HCT116 (cell line): ENCODE results near the gene TSC22D4. TPM values are rescaled to one million over a fixed set of nuclear protein-coding genes. Genes with fewer than 3 reads are reported as not detected.

Experiments
- ATAC-seq: fragments of 200-7000 bp; cut with Tn5 transposase; 2 replicates; pipeline ENCODE4 v1.9.1; 2020; ENCODE audit warnings: mild to moderate bottlenecking, moderate library complexity
- BruUV-seq: library from RNA; stranded (reverse); fragments of 400-500 nt; replicated peaks from 2 replicates; lab custom pipeline; 2021; lab: Mats Ljungman, UMichigan
- CTCF ChIA-PET: fragments of 300-600 bp; sonication (Branson Sonifier 250); formaldehyde crosslinking; loops from one replicate; lab custom pipeline; 2021; ENCODE audit warnings: antibody characterized with exemption; lab: Charles Lee
- POLR2A ChIA-PET: fragments of 300-600, 350-600 bp; sonication (Branson Sonifier 250); formaldehyde crosslinking; loops from one replicate; lab custom pipeline; 2021; ENCODE audit warnings: antibody characterized with exemption; lab: Charles Lee
- RAD21 ChIA-PET, 2 experiments: fragments of 300-600 bp; sonication (Branson Sonifier 250); formaldehyde crosslinking; loops; one replicate each; lab custom pipeline; 2023; ENCODE audit warnings: low total read pairs in 2 of 2; ENCODE audit not compliant: uncharacterized antibody in 2 of 2, unreplicated experiment in 2 of 2, low non-redundant PET in 1 of 2; lab: Charles Lee
- DNase-seq: peaks from one replicate; pipeline ENCODE4 v3.0.0-alpha.2; 2010; ENCODE audit warnings: low read depth, low spot score
- H2AFZ ChIP-seq: fragments of 200-600 bp; shearing (Covaris generic), sonication (generic); 2 replicates; pipeline ENCODE4 v1.6.1; 2017; ENCODE audit warnings: low read depth, mixed run types, mixed read lengths, antibody characterized with exemption, low read length; ENCODE audit not compliant: poor library complexity, severe bottlenecking
- H3K27ac ChIP-seq: 2 replicates; pipeline ENCODE4 v1.5.1; 2012; ENCODE audit warnings: low read depth, low read length
- H3K27me3 ChIP-seq: fragments of 200-600 bp; sonication (generic); 2 replicates; pipeline ENCODE4 v1.6.1; 2016; ENCODE audit warnings: mixed run types, low read length, mixed read lengths; ENCODE audit not compliant: insufficient read depth
- H3K36me3 ChIP-seq, 2 experiments: fragments of 200-500 bp in 1 of 2; fragments of 200-600 bp in 1 of 2; sonication (Bioruptor generic) in 1 of 2; sonication (generic) in 1 of 2; 2 replicates each; pipeline versions ENCODE4 v1.5.1 to v1.6.1; 2014 to 2016; ENCODE audit warnings: low read length in 2 of 2, inconsistent platforms in 1 of 2, mixed read lengths in 1 of 2, mixed run types in 1 of 2; ENCODE audit not compliant: insufficient read depth in 2 of 2, control insufficient read depth in 1 of 2
- H3K4me1 ChIP-seq, 2 experiments: fragments of 200-600 bp in 1 of 2; sonication (generic) in 1 of 2; 2 replicates each; pipeline versions ENCODE4 v1.5.1 to v1.6.1; 2012 to 2017; ENCODE audit warnings: low read length in 2 of 2, inconsistent platforms in 1 of 2, mild to moderate bottlenecking in 1 of 2, mixed read lengths in 1 of 2, mixed run types in 1 of 2, moderate library complexity in 1 of 2; ENCODE audit not compliant: insufficient read depth in 2 of 2, control insufficient read depth in 1 of 2
- H3K4me2 ChIP-seq: fragments of 200-600 bp; sonication (generic); 2 replicates; pipeline ENCODE4 v1.6.1; 2017; ENCODE audit warnings: mixed run types, low read length, mixed read lengths
- H3K4me3 ChIP-seq, 2 experiments: fragments of 200-600 bp in 1 of 2; sonication (generic) in 1 of 2; replicated peaks in 1 of 2; 2 replicates each; pipeline ENCODE4 v1.5.1; 2011 to 2016; ENCODE audit warnings: low read length in 2 of 2, control low read depth in 1 of 2, low read depth in 1 of 2, mild to moderate bottlenecking in 1 of 2, mixed read lengths in 1 of 2, mixed run types in 1 of 2
- H3K79me2 ChIP-seq: fragments of 200-600 bp; sonication (generic); 2 replicates; pipeline ENCODE4 v1.6.1; 2017; ENCODE audit warnings: mild to moderate bottlenecking, mixed run types, low read length, moderate library complexity, mixed read lengths; ENCODE audit not compliant: insufficient read depth
- H3K9ac ChIP-seq: fragments of 200-600 bp; sonication (generic); 2 replicates; pipeline ENCODE4 v1.6.1; 2016; ENCODE audit warnings: low read length, mixed read lengths
- H3K9me2 ChIP-seq: fragments of 200-600 bp; sonication (generic), shearing (Covaris generic); 2 replicates; pipeline ENCODE4 v1.6.1; 2017; ENCODE audit warnings: mixed run types, mild to moderate bottlenecking, moderate library complexity; ENCODE audit not compliant: insufficient read depth
- H3K9me3 ChIP-seq, 2 experiments: fragments of 200-500 bp in 1 of 2; fragments of 200-600 bp in 1 of 2; sonication (Bioruptor generic) in 1 of 2; sonication (generic) in 1 of 2; 2 replicates each; pipeline ENCODE4 v1.6.1; 2014 to 2017; ENCODE audit warnings: low read length in 2 of 2, mixed read lengths in 2 of 2, inconsistent platforms in 1 of 2, low read depth in 1 of 2, mild to moderate bottlenecking in 1 of 2, mixed run types in 1 of 2, moderate library complexity in 1 of 2; ENCODE audit not compliant: control insufficient read depth in 1 of 2, insufficient read depth in 1 of 2
- H4K20me1 ChIP-seq: fragments of 200-600 bp; sonication (generic), shearing (Covaris generic); 2 replicates; pipeline ENCODE4 v1.6.1; 2017; ENCODE audit warnings: mixed run types, mild to moderate bottlenecking, moderate library complexity; ENCODE audit not compliant: insufficient read depth
- ATF3 ChIP-seq: IDR thresholded peaks from 2 replicates; pipeline ENCODE4 v1.6.1; 2012
- CBX3 ChIP-seq: IDR thresholded peaks from 2 replicates; pipeline ENCODE4 v1.6.1; 2012; ENCODE audit warnings: low read depth
- CEBPB ChIP-seq: IDR thresholded peaks from 2 replicates; pipeline ENCODE4 v1.6.1; 2012; ENCODE audit warnings: low read depth
- CTCF ChIP-seq, 3 experiments: fragments of 200-600 bp in 1 of 3; sonication (generic) in 1 of 3; IDR thresholded peaks in 2 of 3; conservative IDR thresholded peaks in 1 of 3; 2 replicates each; pipeline ENCODE4 v1.5.1; 2012 to 2017; ENCODE audit warnings: low read depth in 2 of 3, low read length in 2 of 3, antibody characterized with exemption in 1 of 3, borderline replicate concordance in 1 of 3, control low read depth in 1 of 3, mild to moderate bottlenecking in 1 of 3, mixed read lengths in 1 of 3, mixed run types in 1 of 3, moderate library complexity in 1 of 3; ENCODE audit not compliant: insufficient read depth in 1 of 3
- EGR1 ChIP-seq: IDR thresholded peaks from 2 replicates; pipeline ENCODE4 v1.6.1; 2012; ENCODE audit warnings: low read depth
- ELF1 ChIP-seq: IDR thresholded peaks from 2 replicates; pipeline ENCODE4 v1.6.1; 2012; ENCODE audit warnings: low read depth, borderline replicate concordance
- EZH2phosphoT487 ChIP-seq: fragments of 200-600 bp; IDR thresholded peaks from 2 replicates; pipeline ENCODE4 v1.6.1; 2018; ENCODE audit warnings: antibody characterized with exemption, borderline replicate concordance
- FOSL1 ChIP-seq: IDR thresholded peaks from 2 replicates; pipeline ENCODE4 v1.6.1; 2012; ENCODE audit warnings: low read depth
- POLR2A ChIP-seq: IDR thresholded peaks from 2 replicates; pipeline ENCODE4 v1.7.0; 2011; ENCODE audit warnings: borderline replicate concordance; ENCODE audit not compliant: insufficient read depth, insufficient read length; ENCODE audit errors: extremely low read depth
- REST ChIP-seq: IDR thresholded peaks from 2 replicates; pipeline ENCODE4 v1.6.1; 2012; ENCODE audit warnings: low read depth
- SIN3A ChIP-seq: IDR thresholded peaks from 2 replicates; pipeline ENCODE4 v1.6.1; 2012; ENCODE audit warnings: low read depth
- SP1 ChIP-seq: IDR thresholded peaks from 2 replicates; pipeline ENCODE4 v1.6.1; 2012; ENCODE audit warnings: low read depth
- SRF ChIP-seq: IDR thresholded peaks from 2 replicates; pipeline ENCODE4 v1.6.1; 2012; ENCODE audit warnings: low read depth
- TCF7L2 ChIP-seq: IDR thresholded peaks from 2 replicates; pipeline ENCODE4 v1.7.0; 2011; ENCODE audit warnings: borderline replicate concordance, inconsistent platforms; ENCODE audit not compliant: insufficient read depth, insufficient read length; ENCODE audit errors: extremely low read depth
- ZFX ChIP-seq: fragments of 450-650 bp; IDR thresholded peaks from 2 replicates; pipeline ENCODE4 v1.6.1; 2017
- intact Hi-C: fragments of 100-400 bp; cut with micrococcal nuclease; formaldehyde crosslinking; loops from 2 replicates; pipeline ENCODE4 v1.10.0; 2022
- total RNA-seq: library from RNA; stranded (reverse); gene quantifications from one replicate; pipeline ENCODE4 v1.2.1, GENCODE V29; 2021; ENCODE audit not compliant: unreplicated experiment
- TF ChIP-seq, protein P1 (sequence below): IDR thresholded peaks from 2 replicates; pipeline ENCODE4 v1.6.1; 2011; ENCODE audit warnings: mild to moderate bottlenecking, low read length, moderate library complexity; ENCODE audit not compliant: insufficient replicate concordance; ENCODE audit errors: extremely low read depth

The TSC22D4 gene
- total RNA-seq, 1 experiment from 2014 or later = 36.9 TPM

DNA sequence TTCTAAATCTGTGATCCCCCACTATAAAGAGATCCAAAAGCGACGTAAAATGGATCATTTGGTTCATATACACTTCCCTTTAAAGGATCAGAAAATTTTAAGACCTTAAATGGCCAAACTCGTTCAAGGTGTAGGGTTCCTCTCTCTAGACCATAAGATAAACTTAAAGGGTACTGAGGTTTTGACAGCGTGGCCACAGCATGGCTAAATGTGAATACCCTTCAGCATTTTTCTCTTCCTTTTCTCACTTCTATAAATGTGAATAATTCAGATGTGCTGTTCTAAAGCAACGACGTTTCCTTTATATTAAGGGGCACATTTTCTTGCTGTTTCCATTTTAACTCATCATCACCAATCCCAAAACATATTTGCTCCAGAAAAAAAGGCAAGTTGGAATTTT is 55.7 kb downstream of the TSC22D4 start:
- Histone ChIP-seq H2AFZ (no peak overlapping the region), H3K79me2 (no peaks in the 10 kb centered on the region), H3K9ac (no peak overlapping the region), H3K9me3 (no peaks in the 10 kb centered on the region), H3K4me3 (no peak overlapping the region), H3K9me2 (no peaks in the 10 kb centered on the region), H3K27me3 (no peaks in the 10 kb centered on the region), H3K4me2 (no peak overlapping the region), H4K20me1 (no peaks in the 10 kb centered on the region), H3K4me1 (peaks cover 0 to 10% of the 10 kb centered on the region in 2 experiments; a peak in 1 of 4 replicates), H3K36me3 (no peaks in the 10 kb centered on the region), H3K27ac (no peak overlapping the region)
- DNase-seq = no peak
- no TSS peak for BruUV-seq
- ATAC-seq = no peak
- TF ChIP-seq EZH2phosphoT487 (no peak), REST (no peak), SRF (no peak), EGR1 (no peak), CEBPB (no peak), ZFX (no peak), CTCF (IDR thresholded peaks at IDR 0.05 in 2 of 3, conservative IDR thresholded peaks at IDR 0.05 in 1 of 3; ENCODE audit: borderline replicate concordance in 1 of 3, insufficient read depth in 1 of 3, low read depth in 2 of 3, low read length in 2 of 3) (no peak), SP1 (no peak), TCF7L2 (no peak), FOSL1 (no peak), SIN3A (no peak), ELF1 (no peak), CBX3 (no peak), POLR2A (no peak), ATF3 (no peak)
- TF ChIP-seq, protein P1, sequence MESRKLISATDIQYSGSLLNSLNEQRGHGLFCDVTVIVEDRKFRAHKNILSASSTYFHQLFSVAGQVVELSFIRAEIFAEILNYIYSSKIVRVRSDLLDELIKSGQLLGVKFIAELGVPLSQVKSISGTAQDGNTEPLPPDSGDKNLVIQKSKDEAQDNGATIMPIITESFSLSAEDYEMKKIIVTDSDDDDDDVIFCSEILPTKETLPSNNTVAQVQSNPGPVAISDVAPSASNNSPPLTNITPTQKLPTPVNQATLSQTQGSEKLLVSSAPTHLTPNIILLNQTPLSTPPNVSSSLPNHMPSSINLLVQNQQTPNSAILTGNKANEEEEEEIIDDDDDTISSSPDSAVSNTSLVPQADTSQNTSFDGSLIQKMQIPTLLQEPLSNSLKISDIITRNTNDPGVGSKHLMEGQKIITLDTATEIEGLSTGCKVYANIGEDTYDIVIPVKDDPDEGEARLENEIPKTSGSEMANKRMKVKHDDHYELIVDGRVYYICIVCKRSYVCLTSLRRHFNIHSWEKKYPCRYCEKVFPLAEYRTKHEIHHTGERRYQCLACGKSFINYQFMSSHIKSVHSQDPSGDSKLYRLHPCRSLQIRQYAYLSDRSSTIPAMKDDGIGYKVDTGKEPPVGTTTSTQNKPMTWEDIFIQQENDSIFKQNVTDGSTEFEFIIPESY = no peak
- CTCF ChIA-PET = interaction anchor here (1.3 kb wide), 1 partner anchor 16 kb away, joined by 3 read pairs; no protein-coding TSS in a partner anchor
- intact Hi-C loops = no loop called here
- POLR2A ChIA-PET = no interaction called here
- RAD21 ChIA-PET = no interaction called here
